ENCODE results near the gene HYCC2.

The HYCC2 gene

GRCh38 chr2:201071479-201072200, at the start of gene HYCC2, which contains the start of gene NDUFB3:
TSS of gene HYCC2 (minus strand) at chr2:201071671. CDS start at chr2:201024009, 47,662 bp downstream.
TSS of gene NDUFB3 (plus strand) at chr2:201072001. CDS start at chr2:201078883, 6,882 bp downstream.
- intact Hi-C loops (cut with DNase I), result loop anchor here (5.0 to 10.0 kb wide), 2 partner anchors 83 to 164 kb away; no protein-coding TSS in a partner anchor
- DNase-seq, result peak; percentile 84 to 97 (median 92)

DNA sequence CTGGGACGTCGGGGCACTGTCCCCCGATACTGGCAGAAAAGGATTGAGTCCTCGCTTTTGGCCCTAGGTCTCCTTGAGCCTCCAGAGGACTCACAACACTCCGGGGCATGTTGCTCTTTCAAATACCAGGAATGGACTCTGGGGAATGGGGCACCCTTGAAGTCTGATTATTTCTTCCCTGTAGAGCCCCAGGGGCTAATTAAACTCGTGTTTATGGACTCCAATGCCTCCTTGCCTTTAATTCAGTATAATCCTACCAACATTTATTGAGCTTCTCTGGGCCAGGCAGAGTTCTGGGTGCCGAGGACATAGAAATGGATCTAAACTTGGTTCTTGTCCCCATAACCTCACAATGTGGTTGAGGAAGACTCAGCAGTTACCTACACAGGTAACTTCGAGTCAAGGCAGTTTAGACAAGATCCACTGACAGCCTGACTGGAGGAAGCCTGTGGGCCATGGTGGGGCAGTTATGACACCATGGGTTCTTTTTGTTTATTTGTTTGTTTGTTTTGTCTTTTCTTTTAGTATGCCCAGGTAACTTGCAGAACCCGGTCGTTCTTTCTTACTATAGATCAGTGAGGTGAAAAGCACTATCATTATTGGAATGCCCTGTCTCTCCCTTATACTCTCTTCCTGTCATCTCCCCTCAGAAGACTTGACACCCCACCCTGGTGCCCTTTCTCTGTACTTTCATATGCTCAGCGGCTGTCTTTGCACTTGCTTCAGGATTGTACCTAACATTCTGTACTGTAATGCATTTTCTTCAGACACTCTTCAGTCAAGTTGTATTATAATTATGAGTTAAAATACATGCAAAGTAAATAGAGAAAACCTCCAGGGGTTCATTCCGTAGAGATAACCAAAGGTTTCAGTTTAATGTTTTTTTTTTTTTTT, 47.7 kb upstream of the HYCC2 start:
- peak in 2 of 42 donors; percentile 2 to 16 for DNase-seq
- intact Hi-C loops (cut with DNase I), result loop anchor here (5.0 kb wide), 1 partner anchor 38 kb away; no protein-coding TSS in a partner anchor

GRCh38 chr2:201118121-201118960, 46.9 kb upstream of the HYCC2 start:
- intact Hi-C loops (cut with DNase I), result loop anchor here (5.0 kb wide), 1 partner anchor 39 kb away; no protein-coding TSS in a partner anchor
- DNase-seq, result peak; percentile 71 to 93 (median 81)

GRCh38 chr2:201117735-201118094, 46.2 kb upstream of the HYCC2 start:
- DNase-seq, result peak in 1 of 42 donors; percentile 21
- intact Hi-C loops (cut with DNase I), result loop anchor here (5.0 kb wide), 1 partner anchor 40 kb away; no protein-coding TSS in a partner anchor

GRCh38 chr2:201116959-201117734, 45.7 kb upstream of the HYCC2 start:
- DNase-seq, result peak in 22 of 42 donors; percentile 14 to 70 (median 40)

DNA sequence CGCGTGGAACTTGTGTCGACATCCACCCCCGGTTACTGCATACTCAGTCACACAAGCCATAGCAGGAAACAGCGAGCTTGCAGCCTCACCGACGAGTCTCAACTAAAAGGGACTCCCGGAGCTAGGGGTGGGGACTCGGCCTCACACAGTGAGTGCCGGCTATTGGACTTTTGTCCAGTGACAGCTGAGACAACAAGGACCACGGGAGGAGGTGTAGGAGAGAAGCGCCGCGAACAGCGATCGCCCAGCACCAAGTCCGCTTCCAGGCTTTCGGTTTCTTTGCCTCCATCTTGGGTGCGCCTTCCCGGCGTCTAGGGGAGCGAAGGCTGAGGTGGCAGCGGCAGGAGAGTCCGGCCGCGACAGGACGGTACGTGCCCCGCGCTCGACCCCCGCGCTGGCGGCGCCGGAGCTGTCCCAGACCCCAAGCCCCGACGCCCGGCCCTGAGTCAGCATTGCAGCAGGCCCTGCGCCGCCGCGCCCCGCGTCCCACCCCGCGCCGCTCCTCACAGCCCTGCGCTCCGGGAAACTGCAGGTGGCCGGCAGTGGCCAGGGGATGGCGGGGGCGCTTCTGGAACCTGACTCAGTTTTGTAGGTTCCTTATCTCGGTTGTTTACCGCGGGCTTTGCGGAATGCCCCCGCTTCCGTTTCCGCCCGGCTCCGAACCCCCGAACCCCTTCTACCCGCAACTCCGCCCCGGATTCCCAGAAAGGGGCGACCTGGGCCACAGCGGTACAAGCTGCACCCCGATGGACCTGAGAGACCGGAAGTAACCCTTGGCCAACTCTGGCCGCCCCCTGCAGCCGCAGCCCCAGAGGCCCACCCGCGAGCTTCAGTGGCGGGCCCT, 44.9 kb upstream of the HYCC2 start, which contains the start of gene CFLAR:
TSS of gene CFLAR (plus strand) at position 50 of the 844 bp plus-strand sequence. CDS start 13,702 bp downstream, outside the sequence.
- intact Hi-C loops (cut with DNase I), result loop anchor here (5.0 kb wide), 1 partner anchor 41 kb away; no protein-coding TSS in a partner anchor
- DNase-seq, result peak; percentile 33 to 80 (median 64)

More at GRCh38 chr2:201116959-201117734, 45.7 kb upstream of the HYCC2 start:
- intact Hi-C loops (cut with DNase I), result loop anchor here (5.0 kb wide), 1 partner anchor 40 kb away; no protein-coding TSS in a partner anchor

GRCh38 chr2:201114846-201115245, 43.4 kb upstream of the HYCC2 start:
- DNase-seq, result no peak
- intact Hi-C loops (cut with DNase I), result loop anchor here (5.0 kb wide), 1 partner anchor 42 kb away; no protein-coding TSS in a partner anchor

- no peak for DNase-seq
- intact Hi-C loops (cut with DNase I), result no loop called here
Measured at GRCh38 chr2:201114350-201114749, 42.9 kb upstream of the HYCC2 start.

GRCh38 chr2:201111096-201111495, 39.6 kb upstream of the HYCC2 start:
- no peak for DNase-seq
- intact Hi-C loops (cut with DNase I), result no loop called here

DNA sequence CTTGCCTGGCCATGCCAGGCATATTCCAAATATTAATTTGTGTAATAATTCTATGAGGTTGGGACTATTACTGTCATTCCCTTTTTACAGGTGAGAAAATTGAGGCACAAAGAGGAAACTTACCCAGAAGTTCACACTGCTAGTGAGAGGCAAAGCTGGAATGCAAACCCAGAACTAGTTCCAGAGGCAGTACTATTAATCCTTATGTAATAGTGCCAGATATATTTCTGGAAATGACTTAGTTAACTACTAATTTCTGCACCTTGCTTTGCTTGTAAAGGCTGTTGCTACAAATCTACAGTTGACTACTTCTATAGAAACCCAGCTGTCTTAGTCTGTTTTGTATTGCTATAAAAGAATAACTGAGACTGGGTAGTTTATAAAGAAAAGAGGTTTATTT, 39.1 kb upstream of the HYCC2 start:
- DNase-seq, result no peak
- intact Hi-C loops (cut with DNase I), result no loop called here

GRCh38 chr2:201109186-201109585, 37.7 kb upstream of the HYCC2 start:
- intact Hi-C loops (cut with DNase I), result no loop called here
- no peak for DNase-seq

DNA sequence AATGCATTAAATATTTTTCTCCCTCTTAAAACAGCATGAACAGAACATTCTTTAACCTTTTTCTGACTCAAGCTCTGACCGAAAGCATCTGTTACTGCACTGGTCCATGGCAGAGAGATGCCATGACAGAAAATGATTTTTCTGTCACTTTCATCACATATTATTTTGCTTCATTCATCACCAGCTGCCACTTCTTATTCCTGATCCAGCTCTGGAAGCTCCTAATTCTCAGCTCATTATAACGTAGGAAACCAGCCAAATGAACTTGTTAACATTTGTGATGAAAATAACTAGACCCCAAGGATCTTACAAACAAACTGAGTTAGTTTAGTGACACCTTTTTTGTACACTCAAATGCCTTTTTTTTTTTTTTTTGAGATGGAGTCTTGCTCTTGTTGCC, 36.9 kb upstream of the HYCC2 start:
- intact Hi-C loops (cut with DNase I), result no loop called here

DNA sequence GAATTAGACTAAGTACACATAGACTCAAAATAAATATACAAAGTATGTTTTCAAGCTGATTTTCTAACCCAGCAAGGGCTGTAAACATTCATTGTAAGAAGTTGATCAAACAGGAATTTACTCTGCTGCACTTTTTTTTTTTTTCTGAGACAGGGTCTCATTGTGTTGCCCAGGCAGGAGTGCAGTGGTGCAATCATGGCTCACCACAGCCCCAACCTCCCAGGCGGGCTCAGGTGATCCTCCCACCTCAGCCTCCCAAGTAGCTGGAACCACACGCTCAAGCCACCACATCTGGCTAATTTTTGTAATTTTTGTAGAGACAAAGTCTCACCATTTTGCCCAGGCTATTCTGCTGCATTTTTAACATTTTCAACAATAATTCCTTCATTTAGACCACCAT, 36.2 kb upstream of the HYCC2 start:
- DNase-seq, result no peak
- intact Hi-C loops (cut with DNase I), result no loop called here

More for the DNA sequence above, 36.9 kb upstream of the HYCC2 start:
- DNase-seq, result no peak

- DNase-seq, result no peak
Measured at GRCh38 chr2:201105759-201106158, 34.3 kb upstream of the HYCC2 start.

GRCh38 chr2:201100497-201100896, 29.0 kb upstream of the HYCC2 start:
- no peak for DNase-seq
- intact Hi-C loops (cut with DNase I), result no loop called here

More at GRCh38 chr2:201105759-201106158, 34.3 kb upstream of the HYCC2 start:
- intact Hi-C loops (cut with DNase I), result no loop called here

GRCh38 chr2:201093573-201093972, 22.1 kb upstream of the HYCC2 start:
- intact Hi-C loops (cut with DNase I), result no loop called here
- no peak for DNase-seq

DNA sequence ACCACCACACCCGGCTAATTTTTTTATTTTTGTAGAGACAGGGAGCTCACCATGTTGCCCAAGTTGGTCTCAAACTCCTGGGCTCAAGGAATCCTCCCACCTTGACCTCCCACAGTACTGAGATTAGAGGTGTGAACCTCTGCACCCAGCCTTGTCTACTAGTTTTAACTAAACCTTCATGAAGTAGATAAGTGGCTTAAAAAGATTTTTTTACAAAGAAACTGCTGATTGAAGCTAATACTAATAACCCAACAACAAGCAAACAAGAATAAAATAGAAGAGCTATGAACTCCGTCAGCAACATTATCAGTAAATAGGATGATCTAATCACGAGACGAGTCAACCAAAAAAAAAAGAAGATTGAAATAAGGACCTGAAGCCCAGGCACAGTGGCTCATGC, 19.1 kb upstream of the HYCC2 start:
- intact Hi-C loops (cut with DNase I), result no loop called here
- DNase-seq, result no peak

Data from head of caudate nucleus (tissue), 42 donors.